OCI-LY3 (cell line): ENCODE data around the gene MTIF2.

ENCODE experiments used
- EZH2phosphoT487 ChIP-seq: fragments of 200-600 bp; shearing (Covaris generic); IDR thresholded peaks from 2 replicates; pipeline ENCODE4 v1.6.1; 2018; ENCODE audit warnings: antibody characterized with exemption, mixed run types, low read depth
- TF ChIP-seq, protein P1 (sequence below): fragments of 200-600, 300-600 bp; sonication (generic); IDR thresholded peaks from 2 replicates; pipeline ENCODE4 v1.5.1; 2014; ENCODE audit warnings: antibody characterized with exemption, low read length, low read depth

- no peak for TF ChIP-seq EZH2phosphoT487
- TF ChIP-seq, protein P1, sequence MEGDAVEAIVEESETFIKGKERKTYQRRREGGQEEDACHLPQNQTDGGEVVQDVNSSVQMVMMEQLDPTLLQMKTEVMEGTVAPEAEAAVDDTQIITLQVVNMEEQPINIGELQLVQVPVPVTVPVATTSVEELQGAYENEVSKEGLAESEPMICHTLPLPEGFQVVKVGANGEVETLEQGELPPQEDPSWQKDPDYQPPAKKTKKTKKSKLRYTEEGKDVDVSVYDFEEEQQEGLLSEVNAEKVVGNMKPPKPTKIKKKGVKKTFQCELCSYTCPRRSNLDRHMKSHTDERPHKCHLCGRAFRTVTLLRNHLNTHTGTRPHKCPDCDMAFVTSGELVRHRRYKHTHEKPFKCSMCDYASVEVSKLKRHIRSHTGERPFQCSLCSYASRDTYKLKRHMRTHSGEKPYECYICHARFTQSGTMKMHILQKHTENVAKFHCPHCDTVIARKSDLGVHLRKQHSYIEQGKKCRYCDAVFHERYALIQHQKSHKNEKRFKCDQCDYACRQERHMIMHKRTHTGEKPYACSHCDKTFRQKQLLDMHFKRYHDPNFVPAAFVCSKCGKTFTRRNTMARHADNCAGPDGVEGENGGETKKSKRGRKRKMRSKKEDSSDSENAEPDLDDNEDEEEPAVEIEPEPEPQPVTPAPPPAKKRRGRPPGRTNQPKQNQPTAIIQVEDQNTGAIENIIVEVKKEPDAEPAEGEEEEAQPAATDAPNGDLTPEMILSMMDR = no peak
These were observed 13.3 kb upstream of the MTIF2 start for GRCh38 chr2:55282110-55282917.
